Loucy (cell line): Measurements from ENCODE around the gene FBXO30.

Experiments used
- H2AFZ ChIP-seq: fragments of 200-600 bp; sonication (generic); 2 replicates; pipeline ENCODE4 v1.6.0; 2016; ENCODE audit warnings: antibody characterized with exemption, mild to moderate bottlenecking, low read length, moderate library complexity
- H3F3A ChIP-seq: fragments of 200-600 bp; 2 replicates; pipeline ENCODE4 v1.6.0; 2016; ENCODE audit warnings: antibody characterized with exemption, low read depth, mild to moderate bottlenecking
- H3K27me3 ChIP-seq: fragments of 200-600 bp; sonication (generic); 2 replicates; pipeline ENCODE4 v1.6.1; 2014; ENCODE audit warnings: low read length, mild to moderate bottlenecking; ENCODE audit not compliant: insufficient read depth, poor library complexity, severe bottlenecking
- H3K36me3 ChIP-seq: fragments of 200-600 bp; sonication (generic); 2 replicates; pipeline ENCODE4 v1.6.1; 2016; ENCODE audit warnings: low read length; ENCODE audit not compliant: insufficient read depth
- H3K4me1 ChIP-seq: fragments of 200-600 bp; sonication (generic); 2 replicates; pipeline ENCODE4 v1.5.1; 2014; ENCODE audit warnings: low read length, mild to moderate bottlenecking; ENCODE audit not compliant: insufficient read depth, poor library complexity, severe bottlenecking
- H3K4me2 ChIP-seq: fragments of 200-600 bp; sonication (generic); 2 replicates; pipeline ENCODE4 v1.6.0; 2014; ENCODE audit warnings: antibody characterized with exemption, low read length, low read depth, mild to moderate bottlenecking; ENCODE audit not compliant: poor library complexity, severe bottlenecking
- H3K4me3 ChIP-seq: fragments of 200-600 bp; sonication (generic); 2 replicates; pipeline ENCODE4 v1.5.1; 2014; ENCODE audit warnings: low read length, mild to moderate bottlenecking, mixed read lengths; ENCODE audit not compliant: poor library complexity, severe bottlenecking
- H3K79me2 ChIP-seq: fragments of 200-600 bp; sonication (generic); 2 replicates; pipeline ENCODE4 v1.6.1; 2014; ENCODE audit warnings: low read length; ENCODE audit not compliant: insufficient read depth
- H3K9ac ChIP-seq: fragments of 200-600 bp; sonication (generic); 2 replicates; pipeline ENCODE4 v1.6.0; 2014; ENCODE audit warnings: mild to moderate bottlenecking, low read depth, low read length, moderate library complexity; ENCODE audit not compliant: poor library complexity, severe bottlenecking
- H3K9me2 ChIP-seq: fragments of 200-600 bp; sonication (generic); replicated peaks from 2 replicates; pipeline ENCODE4 v1.6.1; 2016; ENCODE audit warnings: low read depth, low read length, mixed read lengths
- H3K9me3 ChIP-seq: fragments of 200-600 bp; sonication (generic); 2 replicates; pipeline ENCODE4 v1.6.1; 2014; ENCODE audit warnings: mild to moderate bottlenecking, antibody characterized with exemption, low read length, low read depth; ENCODE audit not compliant: insufficient read depth
- H4K20me1 ChIP-seq: fragments of 200-600 bp; sonication (generic); 2 replicates; pipeline ENCODE4 v1.6.0; 2014; ENCODE audit warnings: antibody characterized with exemption, low read length, mild to moderate bottlenecking; ENCODE audit not compliant: insufficient read depth, poor library complexity, severe bottlenecking
- EZH2phosphoT487 ChIP-seq: fragments of 200-600 bp; IDR thresholded peaks from 2 replicates; pipeline ENCODE4 v1.6.1; 2018; ENCODE audit warnings: antibody characterized with exemption, mild to moderate bottlenecking, moderate library complexity, borderline replicate concordance
- TF ChIP-seq, protein P1 (sequence below): fragments of 200-600 bp; sonication (generic); conservative IDR thresholded peaks from 2 replicates; pipeline ENCODE4 v1.5.1; 2014; ENCODE audit warnings: mild to moderate bottlenecking, antibody characterized with exemption, low read length

The FBXO30 gene

DNA sequence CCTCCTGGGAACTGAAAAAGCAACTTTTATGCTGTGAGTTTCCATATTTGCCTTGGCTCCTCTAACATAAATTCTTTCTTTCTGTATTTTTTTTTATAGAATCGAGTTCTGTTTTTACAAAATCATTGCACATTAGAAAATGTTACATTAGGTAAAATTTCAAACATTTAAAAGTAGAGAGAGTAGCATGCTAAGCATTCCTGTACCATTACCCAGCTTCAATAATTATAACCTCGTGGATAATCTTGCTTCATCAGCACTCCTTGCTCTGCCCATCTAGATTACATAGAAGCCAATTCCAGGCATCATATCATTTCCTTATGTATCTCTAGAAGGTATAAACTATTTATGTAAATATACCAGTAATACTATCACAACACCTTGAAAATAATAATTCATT, 15.4 kb upstream of the FBXO30 start:
- no peaks in the 10 kb centered on the region for H4K20me1 ChIP-seq
- H3K9ac ChIP-seq, result no peak overlapping the region
- no peaks in the 10 kb centered on the region for H3K4me1 ChIP-seq
- H3K27me3 ChIP-seq, result no peaks in the 10 kb centered on the region
- H3K9me2 ChIP-seq, result no peaks in the 10 kb centered on the region
- TF ChIP-seq, protein P1, sequence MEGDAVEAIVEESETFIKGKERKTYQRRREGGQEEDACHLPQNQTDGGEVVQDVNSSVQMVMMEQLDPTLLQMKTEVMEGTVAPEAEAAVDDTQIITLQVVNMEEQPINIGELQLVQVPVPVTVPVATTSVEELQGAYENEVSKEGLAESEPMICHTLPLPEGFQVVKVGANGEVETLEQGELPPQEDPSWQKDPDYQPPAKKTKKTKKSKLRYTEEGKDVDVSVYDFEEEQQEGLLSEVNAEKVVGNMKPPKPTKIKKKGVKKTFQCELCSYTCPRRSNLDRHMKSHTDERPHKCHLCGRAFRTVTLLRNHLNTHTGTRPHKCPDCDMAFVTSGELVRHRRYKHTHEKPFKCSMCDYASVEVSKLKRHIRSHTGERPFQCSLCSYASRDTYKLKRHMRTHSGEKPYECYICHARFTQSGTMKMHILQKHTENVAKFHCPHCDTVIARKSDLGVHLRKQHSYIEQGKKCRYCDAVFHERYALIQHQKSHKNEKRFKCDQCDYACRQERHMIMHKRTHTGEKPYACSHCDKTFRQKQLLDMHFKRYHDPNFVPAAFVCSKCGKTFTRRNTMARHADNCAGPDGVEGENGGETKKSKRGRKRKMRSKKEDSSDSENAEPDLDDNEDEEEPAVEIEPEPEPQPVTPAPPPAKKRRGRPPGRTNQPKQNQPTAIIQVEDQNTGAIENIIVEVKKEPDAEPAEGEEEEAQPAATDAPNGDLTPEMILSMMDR, result no peak
- no peak for TF ChIP-seq EZH2phosphoT487
- no peak overlapping the region for H3K4me2 ChIP-seq
- H3K9me3 ChIP-seq, result no peaks in the 10 kb centered on the region
- H2AFZ ChIP-seq, result no peak overlapping the region
- no peaks in the 10 kb centered on the region for H3F3A ChIP-seq
- H3K79me2 ChIP-seq, result no peaks in the 10 kb centered on the region
- no peaks in the 10 kb centered on the region for H3K36me3 ChIP-seq
- H3K4me3 ChIP-seq, result no peak overlapping the region

- TF ChIP-seq EZH2phosphoT487, result no peak
- TF ChIP-seq, protein P1, result no peak
- Histone ChIP-seq H3K27me3 (no peaks in the 10 kb centered on the region), H3K9ac (no peak overlapping the region), H3K9me2 (no peaks in the 10 kb centered on the region), H3K4me3 (no peak overlapping the region), H2AFZ (no peak overlapping the region), H3K36me3 (no peaks in the 10 kb centered on the region), H3K79me2 (no peaks in the 10 kb centered on the region), H3K4me2 (no peak overlapping the region), H4K20me1 (no peaks in the 10 kb centered on the region), H3K4me1 (no peaks in the 10 kb centered on the region), H3F3A (no peaks in the 10 kb centered on the region), H3K9me3 (no peaks in the 10 kb centered on the region)
These were observed 14.5 kb upstream of the FBXO30 start for GRCh38 chr6:145829102-145829501.

DNA sequence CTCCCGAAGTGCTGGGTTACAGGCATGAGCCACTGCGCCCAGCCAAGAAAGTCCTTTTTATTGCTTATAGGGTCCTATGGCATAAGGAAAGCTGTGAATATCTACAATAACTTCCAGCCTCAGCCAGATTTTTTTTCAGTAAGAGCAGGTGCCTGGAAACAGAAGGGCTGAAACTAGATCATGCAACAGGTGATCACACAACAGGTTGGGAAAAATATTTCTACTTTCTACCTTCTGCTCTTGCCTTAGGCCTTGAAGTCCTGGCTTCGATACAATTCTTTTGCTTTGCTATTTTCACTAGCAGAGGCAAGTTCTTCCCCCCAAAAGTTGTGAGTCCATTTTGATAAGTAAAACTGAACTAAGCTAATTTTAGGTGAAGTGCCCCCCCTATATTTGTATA, 9.7 kb upstream of the FBXO30 start:
- Histone ChIP-seq H3K9me3 (no peaks in the 10 kb centered on the region), H3F3A (no peaks in the 10 kb centered on the region), H3K4me2 (no peak overlapping the region), H2AFZ (no peak overlapping the region), H3K9me2 (no peaks in the 10 kb centered on the region), H3K36me3 (no peaks in the 10 kb centered on the region), H3K79me2 (no peaks in the 10 kb centered on the region), H3K4me1 (no peaks in the 10 kb centered on the region), H3K4me3 (no peak overlapping the region), H4K20me1 (no peaks in the 10 kb centered on the region), H3K9ac (no peak overlapping the region), H3K27me3 (no peaks in the 10 kb centered on the region)
- TF ChIP-seq, protein P1, result no peak
